PC-9 (cell line): ENCODE data around the gene KCNJ16.

Experiments
- CTCF ChIP-seq: fragments of 200-600 bp; sonication (generic); conservative IDR thresholded peaks from 2 replicates; pipeline ENCODE4 v1.6.1; 2017; ENCODE audit warnings: mixed run types, antibody characterized with exemption, mild to moderate bottlenecking, moderate library complexity
- EZH2 ChIP-seq: fragments of 200-600 bp; sonication (generic); IDR thresholded peaks from 2 replicates; pipeline ENCODE4 v1.8.0; 2017; ENCODE audit warnings: antibody characterized with exemption, low read depth

- no peak for TF ChIP-seq CTCF
- no peak for TF ChIP-seq EZH2
Measured at GRCh38 chr17:70124723-70125122, 49.7 kb downstream of the KCNJ16 start.
